ENCODE results near the gene NKX2-3.
A peak's percentile ranks its signal among the peaks of the same experiment; 100 is the strongest.

NKX2-3 gene

DNA sequence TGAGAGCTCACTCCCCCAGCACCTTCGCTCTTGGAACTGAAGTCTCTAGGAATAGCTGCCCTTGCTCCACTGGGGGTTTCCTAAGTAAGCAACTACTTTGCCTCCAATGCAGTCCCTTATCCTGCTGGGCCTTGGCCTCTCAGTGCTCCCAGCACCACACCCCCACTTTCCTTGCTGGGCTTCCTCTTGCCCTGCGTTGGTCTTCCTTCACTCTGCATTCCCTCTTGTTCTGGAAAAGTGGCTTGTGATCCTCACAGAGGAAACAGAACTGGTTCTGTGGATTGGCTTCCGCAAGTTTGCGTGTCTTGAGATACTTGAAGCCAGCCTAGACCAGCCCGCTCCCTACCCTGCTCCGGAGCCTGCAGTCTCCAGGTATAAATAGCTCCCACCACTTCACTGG lies 6.4 kb downstream of the NKX2-3 start:
- DNase-seq (ENCODE audit: low read depth): no peak

DNA sequence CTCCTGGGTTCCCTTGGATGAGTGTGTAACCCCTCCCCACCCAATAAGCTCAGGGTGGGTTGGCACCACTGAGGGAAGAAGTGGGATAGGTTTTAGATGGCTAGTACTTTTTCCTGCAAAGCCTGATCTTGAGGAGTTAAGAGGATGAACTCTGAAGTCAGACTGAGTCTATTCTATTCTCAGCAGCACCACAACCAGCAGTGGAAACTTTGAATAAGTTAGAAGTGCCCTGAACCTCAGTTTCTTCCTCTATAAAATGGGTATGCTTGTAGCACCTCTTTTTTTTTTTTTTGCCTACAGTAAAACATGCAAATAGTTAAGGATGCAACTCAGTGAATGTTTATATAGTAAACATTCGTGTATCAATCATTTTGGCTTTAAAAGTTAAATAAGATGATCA lies 7.1 kb downstream of the NKX2-3 start:
- no peak for DNase-seq (ENCODE audit: low read depth)

DNA sequence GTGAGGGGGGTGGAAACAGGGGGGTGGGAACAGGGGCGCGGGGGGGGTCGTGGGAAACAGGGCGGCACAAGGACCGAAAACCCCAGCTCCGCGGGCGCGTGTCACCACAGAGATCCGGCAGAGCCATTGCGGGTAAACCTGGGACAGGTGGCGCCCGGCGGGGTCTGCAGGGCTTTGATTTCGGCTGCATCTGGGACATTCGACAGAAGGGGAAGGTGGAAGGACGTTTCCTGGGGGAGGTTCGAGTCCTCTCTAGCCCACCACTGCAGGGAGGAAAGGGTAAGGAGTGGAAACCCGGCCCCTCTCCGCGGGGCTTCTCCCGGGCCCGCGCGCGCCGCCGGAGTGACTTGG lies 7.5 kb downstream of the NKX2-3 start:
- no peak for DNase-seq (ENCODE audit: low read depth)

DNA sequence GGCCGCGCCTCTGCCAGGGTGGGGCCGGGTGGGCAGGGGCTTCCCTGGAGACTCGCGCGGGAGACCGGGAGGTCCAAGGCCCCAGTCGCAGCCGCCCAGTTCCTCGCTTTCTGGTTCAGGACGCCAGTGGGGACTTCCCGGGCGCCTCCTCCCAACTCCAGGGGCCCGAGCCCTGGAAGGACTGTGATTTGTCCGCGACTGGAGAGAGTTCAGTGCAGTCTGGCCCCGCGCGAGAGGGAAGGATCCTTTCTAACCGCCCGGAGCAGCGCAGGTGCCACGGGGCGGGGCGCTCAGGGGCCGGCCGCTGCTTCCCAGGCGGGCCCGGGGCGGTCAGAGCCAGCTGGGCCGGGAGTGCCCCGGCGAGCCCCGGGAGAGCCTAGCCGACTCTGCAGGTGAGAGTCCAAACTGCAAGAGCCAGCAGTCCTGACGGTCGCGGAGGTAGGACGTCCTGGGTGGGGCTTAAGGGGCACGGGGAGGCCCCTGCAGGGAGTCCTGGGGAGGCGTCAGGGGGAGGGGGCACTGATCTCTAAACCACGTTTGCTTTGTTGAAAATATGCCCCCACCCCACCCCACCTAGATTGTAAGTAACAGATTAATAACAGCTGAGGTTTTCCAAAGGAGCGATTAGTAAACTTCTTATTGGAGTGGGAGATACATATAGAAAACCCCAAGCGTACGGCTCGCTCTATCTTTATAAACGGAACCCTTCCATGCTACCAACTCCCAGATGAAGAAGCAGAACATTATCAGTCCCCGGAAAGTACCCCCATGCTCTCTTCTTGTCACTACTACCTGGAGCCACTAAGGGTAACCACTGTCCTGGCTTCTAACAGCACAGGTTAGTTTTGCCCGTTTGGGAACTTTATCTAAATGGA lies 8.2 kb downstream of the NKX2-3 start:
- DNase-seq (ENCODE audit: low read depth): no peak

DNA sequence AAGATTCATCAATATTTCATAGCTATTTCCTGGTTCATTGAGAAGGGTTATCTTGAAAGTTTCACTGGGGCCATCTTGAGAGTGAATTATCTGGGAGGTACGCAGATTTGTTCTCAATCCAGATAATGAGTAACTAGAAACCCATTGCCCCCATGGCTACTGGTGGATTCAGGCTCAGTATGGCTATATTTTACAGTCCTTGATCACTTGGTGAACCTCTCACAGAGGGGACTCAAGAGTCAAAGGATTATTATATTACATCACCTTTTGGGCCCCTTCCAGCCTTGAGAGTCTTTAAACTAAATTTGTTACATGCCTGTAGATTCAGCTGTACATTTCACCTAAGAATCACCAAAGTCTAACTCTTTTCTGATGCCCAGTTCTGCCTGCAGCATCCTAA lies 11.6 kb downstream of the NKX2-3 start:
- DNase-seq (ENCODE audit: low read depth): no peak

DNA sequence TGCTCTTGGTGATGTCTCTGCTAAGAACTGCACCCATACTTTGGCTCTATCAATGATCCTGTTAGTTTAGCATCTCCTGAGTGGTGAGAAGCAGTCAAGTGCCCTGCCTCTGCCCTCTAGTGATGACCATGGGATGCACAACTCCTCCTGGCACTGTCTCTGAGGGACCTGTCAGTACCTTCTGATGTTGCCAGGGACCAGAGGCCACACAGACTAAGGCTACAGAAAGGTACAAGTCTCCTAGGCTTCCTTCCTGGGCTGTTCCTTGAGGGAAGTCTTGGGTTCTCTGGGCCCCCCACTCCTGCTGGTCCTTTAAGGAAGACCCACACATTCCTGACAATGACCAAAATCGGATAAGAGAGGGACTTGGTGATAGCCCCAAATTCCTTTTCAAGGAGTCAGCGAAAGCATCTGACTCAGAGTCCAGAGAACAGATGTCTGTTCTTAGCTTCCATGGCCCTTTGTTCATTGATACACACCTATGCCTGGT lies 15.3 kb downstream of the NKX2-3 start:
- no peak for DNase-seq (ENCODE audit: low read depth)

DNA sequence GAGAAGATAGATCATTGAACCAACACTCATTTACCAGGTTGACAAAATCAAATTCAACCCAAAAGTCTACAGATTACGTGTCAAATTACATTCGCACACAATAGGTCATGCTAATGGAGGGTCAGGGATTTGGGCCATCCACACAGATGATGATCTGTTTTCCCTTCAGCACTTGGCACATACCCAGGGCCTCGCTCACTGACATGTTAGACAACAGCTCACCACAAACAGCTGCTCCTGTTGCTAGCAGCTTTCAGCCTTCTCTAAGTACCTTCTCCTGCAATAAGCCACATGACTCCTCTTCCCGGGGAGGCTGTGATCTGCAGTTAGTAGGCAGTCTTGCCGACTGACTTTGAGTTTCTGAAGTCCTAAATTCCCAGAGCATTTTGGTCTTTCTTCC lies 18.4 kb downstream of the NKX2-3 start:
- no peak for DNase-seq (ENCODE audit: low read depth)

DNA sequence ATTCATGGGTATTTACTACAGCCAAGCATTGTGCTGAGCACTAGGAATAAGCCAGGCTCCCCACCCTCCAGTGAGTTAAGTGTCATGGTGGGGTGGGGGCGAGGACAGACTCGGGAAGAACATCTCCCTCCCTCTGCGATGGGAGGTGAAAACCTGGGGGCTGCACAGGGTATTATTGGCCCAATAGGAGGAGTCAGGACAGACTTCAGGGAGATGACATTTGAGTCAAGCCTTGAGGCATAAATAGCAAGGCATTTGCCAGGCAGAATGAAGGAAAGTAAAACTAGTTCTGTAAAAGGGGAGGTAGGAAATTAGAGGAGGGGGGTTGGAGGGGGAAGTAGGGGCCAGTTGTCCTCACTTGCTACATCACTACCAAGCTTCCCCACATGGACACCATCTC lies 18.9 kb downstream of the NKX2-3 start:
- DNase-seq (ENCODE audit: low read depth): no peak

DNA sequence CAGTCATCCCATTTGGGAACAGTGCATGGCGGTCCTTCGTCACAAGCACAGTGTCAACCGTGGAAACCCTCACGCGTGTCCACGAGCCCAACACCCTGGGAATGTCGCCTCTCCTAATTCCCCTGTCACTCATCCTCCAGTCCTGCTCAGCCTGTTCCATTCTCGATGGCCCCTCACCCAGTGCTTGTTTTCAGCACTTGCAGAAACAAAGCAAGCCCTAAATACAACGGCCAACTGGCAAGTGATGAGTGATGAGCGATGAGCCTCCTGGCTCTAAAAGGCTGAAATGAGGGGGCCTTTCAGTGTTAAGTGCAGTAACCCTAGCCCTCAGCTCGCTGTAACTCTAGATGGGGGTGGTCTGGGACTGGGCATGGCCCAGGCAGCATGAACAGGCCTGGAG lies 22.6 kb downstream of the NKX2-3 start:
- no peak for DNase-seq (ENCODE audit: low read depth)

DNA sequence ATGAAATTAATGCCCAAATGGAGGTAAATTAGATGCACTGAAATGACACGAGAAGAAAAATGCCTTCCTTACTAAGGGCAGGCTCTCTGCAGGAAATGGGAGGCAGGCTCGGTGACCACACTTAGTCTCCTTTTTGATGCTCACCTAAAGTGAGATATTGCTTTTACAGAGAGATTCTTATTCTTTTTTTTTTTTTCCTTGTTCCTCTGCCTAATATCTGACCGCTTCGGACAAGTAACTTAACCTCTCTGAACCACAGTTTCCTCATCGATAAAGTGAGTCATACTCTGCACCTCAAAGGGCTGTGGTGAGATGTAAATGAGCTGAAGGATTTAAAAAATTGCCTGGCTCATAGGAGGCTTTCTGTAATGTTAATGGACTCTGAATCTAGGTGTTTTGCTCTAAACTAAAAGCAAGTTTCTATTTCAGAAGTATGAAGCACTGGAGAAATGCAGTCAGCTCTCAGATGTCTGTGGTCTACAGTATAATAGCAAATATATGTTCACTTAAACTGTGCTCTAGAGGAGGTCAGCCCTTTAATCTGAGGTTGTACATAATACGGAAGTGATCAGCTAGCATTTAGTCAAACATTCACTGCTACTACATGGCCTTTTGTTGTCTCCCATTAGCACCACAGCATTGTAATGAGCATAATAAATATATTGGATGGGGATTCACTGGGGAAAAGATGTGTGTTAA lies 23.2 kb downstream of the NKX2-3 start:
- no peak for DNase-seq (ENCODE audit: low read depth)

DNA sequence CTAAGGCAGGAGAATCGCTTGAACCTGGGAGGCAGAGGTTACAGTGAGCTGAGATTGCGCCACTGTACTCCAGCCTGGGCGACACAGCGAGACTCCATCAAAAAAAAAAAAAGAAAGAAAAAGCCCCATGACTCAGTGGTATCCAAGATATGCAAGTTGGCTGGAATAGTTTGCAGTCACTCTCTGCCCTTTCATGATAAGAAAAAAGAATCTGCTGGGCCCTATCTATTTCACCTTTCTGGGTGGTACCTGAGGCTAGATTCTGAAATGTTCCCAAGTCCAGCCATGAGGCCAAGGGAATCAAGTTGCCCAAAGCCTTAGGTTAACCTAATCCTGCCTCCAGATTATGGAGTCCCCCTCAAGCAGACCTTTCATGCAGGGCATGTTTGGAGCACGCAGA lies 24.3 kb downstream of the NKX2-3 start:
- no peak for DNase-seq (ENCODE audit: low read depth)

DNA sequence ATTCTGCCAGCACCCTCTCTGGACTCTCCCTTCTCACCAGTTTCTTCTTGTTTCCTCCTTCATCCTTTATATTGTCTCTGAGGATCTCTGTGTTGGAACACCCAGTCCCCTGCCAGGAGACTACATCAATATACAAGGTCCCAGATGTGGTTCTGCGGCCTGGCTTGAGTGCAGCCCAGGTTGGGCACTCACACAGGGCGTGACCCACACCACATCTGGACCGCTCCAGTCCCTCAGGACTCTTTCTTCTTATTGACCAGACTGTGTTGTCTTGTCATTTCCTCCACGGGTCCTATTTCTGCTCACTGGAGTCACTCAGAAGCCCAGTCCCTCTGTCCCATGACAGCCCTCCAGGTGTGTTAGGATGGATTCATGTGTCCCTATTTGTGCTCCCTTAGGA lies 26.0 kb downstream of the NKX2-3 start:
- no peak for DNase-seq (ENCODE audit: low read depth)

DNA sequence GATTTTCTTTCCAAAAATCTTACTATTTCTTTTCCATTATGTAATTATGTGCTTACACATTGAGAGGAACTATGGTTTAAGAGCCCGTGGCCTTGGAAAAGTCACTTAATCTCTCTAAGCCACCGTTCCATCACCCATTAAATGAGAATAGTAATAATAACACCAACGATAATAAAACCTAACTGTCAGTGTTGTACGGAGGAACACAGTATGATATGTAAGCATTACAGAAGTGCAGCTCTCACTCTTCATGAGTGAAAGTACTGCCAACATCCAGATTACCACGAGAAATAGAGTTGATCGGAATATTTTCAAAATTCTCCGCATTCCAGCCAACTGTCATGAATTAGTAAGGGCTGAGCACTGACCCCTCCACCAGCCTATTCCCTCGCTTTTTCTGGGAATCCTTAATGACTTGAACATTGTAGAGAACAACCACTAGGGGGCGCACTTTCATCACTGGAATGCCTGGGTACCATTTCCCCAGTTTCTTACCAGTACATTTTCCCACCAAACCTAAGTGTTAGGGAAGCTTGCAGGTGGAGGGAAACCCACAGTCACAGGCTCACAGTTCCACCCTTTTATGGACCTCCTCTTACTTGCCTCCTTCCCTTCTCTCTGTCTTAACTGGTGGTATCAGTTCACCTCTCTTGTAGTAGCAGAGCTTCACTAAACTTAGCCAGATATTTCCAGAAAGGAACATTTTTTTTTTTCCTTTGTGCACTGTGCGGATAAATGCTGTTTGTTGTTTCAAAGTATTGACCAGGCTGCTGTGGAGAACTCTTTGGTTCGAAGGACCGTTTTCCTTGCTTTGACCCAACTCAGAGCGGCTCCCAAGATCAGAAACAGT lies 27.8 kb downstream of the NKX2-3 start:
- peak; percentile 38 for DNase-seq (ENCODE audit: low read depth)

DNA sequence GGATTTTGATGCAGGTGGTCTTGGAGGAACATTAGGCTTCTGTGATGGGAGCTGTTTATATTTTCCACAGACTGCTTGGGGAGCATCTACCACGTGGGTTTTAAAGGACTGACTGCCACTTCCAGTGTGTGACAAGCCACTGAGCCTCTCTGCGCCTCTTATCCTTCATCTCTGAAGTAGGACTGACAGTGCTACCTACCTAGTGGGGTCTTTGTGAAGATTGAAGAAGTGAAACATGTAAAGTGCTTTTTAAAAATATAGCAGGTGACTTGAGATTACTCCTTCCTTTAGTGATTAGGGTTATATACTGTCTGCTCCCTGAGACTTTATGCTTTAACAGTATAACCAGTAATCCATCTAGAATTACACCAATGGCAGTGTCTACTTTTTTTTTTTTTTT lies 29.9 kb downstream of the NKX2-3 start:
- DNase-seq (ENCODE audit: low read depth): no peak

DNA sequence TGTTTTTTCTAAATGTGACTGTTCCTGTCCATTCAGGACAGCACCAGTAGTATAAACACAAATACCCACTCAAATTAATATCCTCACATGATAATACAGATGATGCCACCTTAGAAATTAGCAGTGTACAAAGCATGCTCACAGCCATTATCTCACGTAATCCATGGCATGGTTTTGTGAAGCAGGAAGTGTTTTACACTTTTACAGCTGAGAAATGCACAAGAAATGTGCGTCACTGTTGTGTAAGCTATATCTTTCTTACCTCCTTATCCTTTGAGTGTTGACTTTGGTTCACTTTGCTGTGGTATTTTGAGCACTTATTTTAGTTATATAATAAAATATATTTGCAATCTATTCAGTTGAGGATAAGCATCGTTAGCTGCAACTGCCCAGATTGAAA lies 31.6 kb downstream of the NKX2-3 start:
- DNase-seq (ENCODE audit: low read depth): no peak

DNA sequence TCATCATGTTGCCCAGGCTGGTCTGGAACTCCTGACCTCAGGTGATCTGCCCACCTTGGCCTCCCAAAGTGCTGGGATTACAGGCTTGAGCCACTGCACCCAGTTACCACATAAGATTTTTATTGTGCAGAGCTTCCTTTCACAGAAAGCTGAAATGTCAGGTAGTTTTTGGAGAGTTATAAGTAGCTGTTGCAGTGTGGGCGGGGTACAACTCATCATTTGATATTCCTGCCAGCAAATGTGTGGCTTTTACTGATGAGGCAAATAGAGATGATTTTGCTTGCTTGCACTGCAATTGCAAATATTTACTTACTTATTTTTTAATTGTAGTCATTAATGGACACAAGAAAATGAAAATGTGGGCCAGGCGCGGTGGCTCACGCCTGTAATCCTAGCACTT lies 32.4 kb downstream of the NKX2-3 start:
- DNase-seq (ENCODE audit: low read depth): no peak

DNA sequence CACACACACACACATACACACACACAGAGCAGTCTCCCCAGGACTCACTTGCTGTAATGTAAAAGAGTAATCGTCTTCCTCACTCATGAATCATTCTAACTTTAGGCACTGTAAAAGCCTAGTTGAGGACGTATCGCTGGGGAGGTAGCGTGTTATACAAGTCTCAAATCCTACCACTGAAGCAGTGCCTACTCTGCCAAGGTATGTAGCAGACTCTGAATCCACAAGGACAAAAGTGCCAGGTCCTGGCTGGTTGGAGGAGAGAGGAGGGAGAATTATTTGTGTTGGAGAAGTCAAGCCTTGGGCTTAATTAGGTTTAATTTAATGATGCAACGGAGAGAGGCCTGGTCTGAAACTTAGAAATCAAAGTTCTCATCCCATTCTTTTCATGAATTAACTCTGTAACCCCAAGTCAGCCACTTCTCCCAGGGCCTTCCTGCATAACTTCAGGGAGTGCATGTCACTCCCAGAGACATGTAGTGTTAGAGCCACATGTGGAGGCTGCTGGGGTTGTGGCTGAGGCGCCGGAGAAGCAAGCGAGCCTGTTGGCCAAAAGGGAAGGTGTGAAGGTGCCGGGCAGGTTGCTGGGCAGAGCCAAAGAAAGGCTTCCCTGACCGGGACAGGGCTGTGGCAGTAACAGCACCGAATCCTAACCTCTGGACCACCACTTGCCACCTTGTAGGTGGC lies 36.7 kb downstream of the NKX2-3 start:
- DNase-seq (ENCODE audit: low read depth): no peak

DNA sequence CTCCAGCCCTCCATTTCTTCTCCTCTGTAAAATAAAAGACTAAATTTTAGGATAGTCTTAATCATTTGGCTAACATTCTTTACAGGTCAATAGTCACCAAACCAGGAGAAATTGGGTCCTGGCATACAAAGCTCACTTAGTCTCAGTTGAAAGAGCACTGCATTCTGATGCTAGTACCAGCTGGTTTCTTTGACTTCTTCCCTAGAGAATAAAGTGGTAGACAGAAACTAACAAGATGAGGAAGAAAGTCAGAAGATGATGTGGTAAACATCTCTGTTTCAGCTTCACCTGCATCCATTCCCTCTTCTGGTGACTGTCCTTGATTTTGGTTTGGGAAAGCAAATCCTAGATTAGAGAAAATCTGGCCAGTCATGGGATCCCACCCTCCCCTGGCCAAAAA lies 37.2 kb downstream of the NKX2-3 start:
- no peak for DNase-seq (ENCODE audit: low read depth)

DNA sequence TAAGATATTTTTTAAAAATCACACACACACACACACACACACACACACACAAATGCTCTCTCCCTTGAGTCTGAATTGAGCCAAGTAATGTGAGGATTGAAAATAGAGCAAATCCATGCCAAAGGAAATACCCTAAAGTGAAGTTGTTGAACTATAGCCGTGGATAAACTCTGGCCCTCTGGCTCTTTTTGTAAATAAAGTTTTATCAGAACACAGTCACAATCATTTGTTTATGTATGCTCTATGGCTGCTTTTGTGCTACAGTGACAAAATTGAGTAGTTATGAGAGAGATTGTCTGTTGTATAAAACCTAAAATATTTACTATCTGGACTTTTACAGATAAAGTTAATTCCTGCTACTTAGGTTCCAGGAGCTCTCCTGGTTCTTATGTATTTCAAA lies 39.1 kb downstream of the NKX2-3 start:
- DNase-seq (ENCODE audit: low read depth): no peak

DNA sequence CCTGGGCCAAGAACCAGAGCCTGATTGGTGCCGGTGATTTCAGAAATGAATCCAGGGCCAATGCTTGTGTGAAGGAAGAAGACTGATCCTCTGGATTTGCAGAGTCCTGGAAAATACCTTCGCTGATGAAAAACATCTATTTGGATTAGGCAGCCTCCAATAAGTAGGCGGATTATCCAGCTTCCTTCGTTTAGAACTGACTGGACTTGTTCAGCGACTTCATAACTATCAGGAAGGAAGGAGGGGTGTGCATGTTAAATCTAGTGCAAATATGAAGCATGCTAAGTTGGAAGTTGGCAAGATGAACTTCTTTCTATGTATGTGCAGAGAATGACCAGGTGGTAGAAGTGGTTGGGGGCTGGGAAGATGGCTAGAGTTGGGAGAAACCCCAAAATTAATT lies 41.0 kb downstream of the NKX2-3 start:
- no peak for DNase-seq (ENCODE audit: low read depth)

DNA sequence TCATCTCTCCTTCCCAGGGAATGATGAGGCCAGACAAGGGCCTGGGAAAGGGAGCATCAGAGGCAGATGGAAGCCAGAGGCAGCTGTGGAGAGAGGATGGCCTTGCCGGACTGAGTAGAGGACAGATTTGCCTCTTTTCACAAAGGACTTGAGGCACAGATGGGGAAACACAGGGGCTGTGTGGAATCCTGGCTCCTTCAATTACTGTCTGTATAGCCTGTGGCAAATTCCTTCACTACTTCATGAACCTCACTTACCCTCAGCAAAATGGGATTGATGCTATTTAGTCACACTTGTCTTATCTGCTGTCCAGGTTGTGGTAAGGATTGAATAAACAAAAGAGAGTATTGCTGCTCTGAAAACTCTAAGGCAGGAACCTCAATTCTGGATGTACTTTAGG lies 47.2 kb downstream of the NKX2-3 start:
- DNase-seq (ENCODE audit: low read depth): no peak

DNA sequence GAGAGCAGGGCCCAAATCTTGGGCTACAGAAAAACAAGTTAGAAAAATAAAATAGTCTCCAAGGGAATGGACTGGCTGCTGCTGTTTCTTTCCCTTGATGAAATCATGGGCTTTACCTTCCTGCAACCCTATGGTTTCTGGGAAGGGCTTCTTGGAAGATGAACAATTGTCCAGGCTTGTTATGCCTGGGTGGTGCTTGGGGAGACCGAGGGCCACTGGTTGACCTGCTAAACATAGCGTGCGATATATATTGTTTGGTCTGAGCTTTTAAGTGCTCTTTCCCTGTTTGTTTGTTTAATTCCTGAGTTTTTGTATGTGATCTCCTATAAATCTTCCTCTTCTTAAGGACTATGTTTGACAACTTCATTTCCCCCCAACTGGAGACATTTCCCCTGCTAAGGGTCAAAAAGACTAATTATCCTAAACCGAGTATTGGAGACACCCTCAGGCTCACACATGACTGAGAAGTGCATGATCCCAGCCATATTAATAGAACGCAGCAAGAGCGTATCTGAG lies 49.6 kb downstream of the NKX2-3 start:
- no peak for DNase-seq (ENCODE audit: low read depth)
